ENCODE measurements around the gene BCAS2.
"Not testable (repeated sequence)": the region's sequence is repeated elsewhere in the genome, so short reads cannot be mapped to it uniquely, and the experiment has no call there.

BCAS2 gene

GRCh38 chr1:114589122-114589521 is 7.7 kb upstream of the BCAS2 start:
- no peaks in the 10 kb centered on the region for H3K27me3 ChIP-seq (ENCODE audit: insufficient read depth, low read length)
- H3K4me3 ChIP-seq (ENCODE audit: low read length) = no peak overlapping the region
- no peaks in the 10 kb centered on the region for H3K9me3 ChIP-seq (ENCODE audit: insufficient read depth, low read depth, low read length)

GRCh38 chr1:114588196-114588689 is 6.8 kb upstream of the BCAS2 start:
- no peaks in the 10 kb centered on the region for H3K27me3 ChIP-seq (ENCODE audit: insufficient read depth, low read length)
- H3K4me1 ChIP-seq (ENCODE audit: insufficient read depth, low read length) = no peaks in the 10 kb centered on the region
- no peak overlapping the region for H3K27ac ChIP-seq (ENCODE audit: low read length)
- no peak overlapping the region for H3K9ac ChIP-seq (ENCODE audit: low read depth, low read length)
- H3K9me3 ChIP-seq (ENCODE audit: insufficient read depth, low read depth, low read length) = no peaks in the 10 kb centered on the region
- no peak overlapping the region for H3K4me3 ChIP-seq (ENCODE audit: low read length)
- no peaks in the 10 kb centered on the region for H3K36me3 ChIP-seq (ENCODE audit: insufficient read depth, low read depth, low read length)

More at GRCh38 chr1:114589122-114589521, 7.7 kb upstream of the BCAS2 start:
- no peaks in the 10 kb centered on the region for H3K4me1 ChIP-seq (ENCODE audit: insufficient read depth, low read length)
- no peaks in the 10 kb centered on the region for H3K36me3 ChIP-seq (ENCODE audit: insufficient read depth, low read depth, low read length)
- H3K9ac ChIP-seq (ENCODE audit: low read depth, low read length) = no peak overlapping the region
- no peak overlapping the region for H3K27ac ChIP-seq (ENCODE audit: low read length)

GRCh38 chr1:114587203-114587991 is 6.0 kb upstream of the BCAS2 start:
- Histone ChIP-seq H3K9ac (ENCODE audit: low read depth, low read length) (no peak overlapping the region), H3K27me3 (ENCODE audit: insufficient read depth, low read length) (no peaks in the 10 kb centered on the region), H3K27ac (ENCODE audit: low read length) (no peak overlapping the region)

GRCh38 chr1:114586513-114587047 is 5.2 kb upstream of the BCAS2 start:
- no peaks in the 10 kb centered on the region for H3K4me1 ChIP-seq (ENCODE audit: insufficient read depth, low read length)
- H3K4me3 ChIP-seq (ENCODE audit: low read length) = no peak overlapping the region

More at GRCh38 chr1:114587203-114587991, 6.0 kb upstream of the BCAS2 start:
- no peaks in the 10 kb centered on the region for H3K36me3 ChIP-seq (ENCODE audit: insufficient read depth, low read depth, low read length)
- H3K9me3 ChIP-seq (ENCODE audit: insufficient read depth, low read depth, low read length) = no peaks in the 10 kb centered on the region
- no peak overlapping the region for H3K4me3 ChIP-seq (ENCODE audit: low read length)
- H3K4me1 ChIP-seq (ENCODE audit: insufficient read depth, low read length) = no peaks in the 10 kb centered on the region

GRCh38 chr1:114585231-114585630 is 3.8 kb upstream of the BCAS2 start:
- no peaks in the 10 kb centered on the region for H3K4me1 ChIP-seq (ENCODE audit: insufficient read depth, low read length)
- peaks cover 2% of the 10 kb centered on the region; the same call in 1 of the 2 replicates for H3K36me3 ChIP-seq (ENCODE audit: insufficient read depth, low read depth, low read length)
- H3K4me3 ChIP-seq (ENCODE audit: low read length) = no peak overlapping the region
- H3K27me3 ChIP-seq (ENCODE audit: insufficient read depth, low read length) = no peaks in the 10 kb centered on the region
- no peak overlapping the region for H3K9ac ChIP-seq (ENCODE audit: low read depth, low read length)
- no peaks in the 10 kb centered on the region for H3K9me3 ChIP-seq (ENCODE audit: insufficient read depth, low read depth, low read length)
- H3K27ac ChIP-seq (ENCODE audit: low read length) = no peak overlapping the region

More at GRCh38 chr1:114586513-114587047, 5.2 kb upstream of the BCAS2 start:
- no peak overlapping the region for H3K27ac ChIP-seq (ENCODE audit: low read length)
- no peaks in the 10 kb centered on the region for H3K9me3 ChIP-seq (ENCODE audit: insufficient read depth, low read depth, low read length)
- no peak overlapping the region for H3K9ac ChIP-seq (ENCODE audit: low read depth, low read length)
- H3K27me3 ChIP-seq (ENCODE audit: insufficient read depth, low read length) = no peaks in the 10 kb centered on the region
- H3K36me3 ChIP-seq (ENCODE audit: insufficient read depth, low read depth, low read length) = no peaks in the 10 kb centered on the region

GRCh38 chr1:114574365-114574764 is 7.0 kb downstream of the BCAS2 start:
- no peaks in the 10 kb centered on the region for H3K9me3 ChIP-seq (ENCODE audit: insufficient read depth, low read depth, low read length)
- H3K4me3 ChIP-seq (ENCODE audit: low read length) = no peak overlapping the region
- H3K9ac ChIP-seq (ENCODE audit: low read depth, low read length) = no peak overlapping the region
- H3K36me3 ChIP-seq (ENCODE audit: insufficient read depth, low read depth, low read length) = peaks cover 90% of the 10 kb centered on the region
- no peak overlapping the region for H3K27ac ChIP-seq (ENCODE audit: low read length)
- no peaks in the 10 kb centered on the region for H3K4me1 ChIP-seq (ENCODE audit: insufficient read depth, low read length)
- H3K27me3 ChIP-seq (ENCODE audit: insufficient read depth, low read length) = no peaks in the 10 kb centered on the region

GRCh38 chr1:114564141-114564540 is 17.3 kb downstream of the BCAS2 start:
- Histone ChIP-seq H3K36me3 (ENCODE audit: insufficient read depth, low read depth, low read length) (peaks cover 46% of the 10 kb centered on the region), H3K4me1 (ENCODE audit: insufficient read depth, low read length) (no peaks in the 10 kb centered on the region), H3K27ac (ENCODE audit: low read length) (no peak overlapping the region), H3K4me3 (ENCODE audit: low read length) (no peak overlapping the region), H3K27me3 (ENCODE audit: insufficient read depth, low read length) (no peaks in the 10 kb centered on the region), H3K9ac (ENCODE audit: low read depth, low read length) (no peak overlapping the region), H3K9me3 (ENCODE audit: insufficient read depth, low read depth, low read length) (peaks cover 5% of the 10 kb centered on the region; the same call in 1 of the 2 replicates)

GRCh38 chr1:114562978-114563510 is 18.4 kb downstream of the BCAS2 start:
- peaks cover 35% of the 10 kb centered on the region for H3K36me3 ChIP-seq (ENCODE audit: insufficient read depth, low read depth, low read length)
- not testable (repeated sequence) for H3K9me3 ChIP-seq (ENCODE audit: insufficient read depth, low read depth, low read length); H3K27me3 ChIP-seq (ENCODE audit: insufficient read depth, low read length); H3K4me3 ChIP-seq (ENCODE audit: low read length); H3K4me1 ChIP-seq (ENCODE audit: insufficient read depth, low read length); H3K9ac ChIP-seq (ENCODE audit: low read depth, low read length); H3K27ac ChIP-seq (ENCODE audit: low read length)

GRCh38 chr1:114561333-114561732 is 20.1 kb downstream of the BCAS2 start:
- no peaks in the 10 kb centered on the region for H3K4me1 ChIP-seq (ENCODE audit: insufficient read depth, low read length)
- H3K36me3 ChIP-seq (ENCODE audit: insufficient read depth, low read depth, low read length) = peaks cover 18% of the 10 kb centered on the region
- H3K9me3 ChIP-seq (ENCODE audit: insufficient read depth, low read depth, low read length) = peaks cover 5% of the 10 kb centered on the region; the same call in 1 of the 2 replicates
- no peaks in the 10 kb centered on the region for H3K27me3 ChIP-seq (ENCODE audit: insufficient read depth, low read length)
- no peak overlapping the region for H3K4me3 ChIP-seq (ENCODE audit: low read length)
- no peak overlapping the region for H3K9ac ChIP-seq (ENCODE audit: low read depth, low read length)
- H3K27ac ChIP-seq (ENCODE audit: low read length) = no peak overlapping the region

GRCh38 chr1:114559356-114559755 is 22.1 kb downstream of the BCAS2 start:
- Histone ChIP-seq H3K4me1 (ENCODE audit: insufficient read depth, low read length) (no peaks in the 10 kb centered on the region), H3K4me3 (ENCODE audit: low read length) (no peak overlapping the region), H3K36me3 (ENCODE audit: insufficient read depth, low read depth, low read length) (no peaks in the 10 kb centered on the region), H3K27me3 (ENCODE audit: insufficient read depth, low read length) (no peaks in the 10 kb centered on the region), H3K27ac (ENCODE audit: low read length) (no peak overlapping the region), H3K9me3 (ENCODE audit: insufficient read depth, low read depth, low read length) (peaks cover 5% of the 10 kb centered on the region; the same call in 1 of the 2 replicates), H3K9ac (ENCODE audit: low read depth, low read length) (no peak overlapping the region)

GRCh38 chr1:114558544-114558943 is 22.9 kb downstream of the BCAS2 start:
- Histone ChIP-seq H3K36me3 (ENCODE audit: insufficient read depth, low read depth, low read length) (no peaks in the 10 kb centered on the region), H3K9ac (ENCODE audit: low read depth, low read length) (no peak overlapping the region), H3K4me3 (ENCODE audit: low read length) (no peak overlapping the region), H3K27ac (ENCODE audit: low read length) (no peak overlapping the region), H3K27me3 (ENCODE audit: insufficient read depth, low read length) (no peaks in the 10 kb centered on the region), H3K4me1 (ENCODE audit: insufficient read depth, low read length) (no peaks in the 10 kb centered on the region), H3K9me3 (ENCODE audit: insufficient read depth, low read depth, low read length) (peaks cover 5% of the 10 kb centered on the region; the same call in 1 of the 2 replicates)

- no peaks in the 10 kb centered on the region for H3K36me3 ChIP-seq (ENCODE audit: insufficient read depth, low read depth, low read length)
- no peak overlapping the region for H3K9ac ChIP-seq (ENCODE audit: low read depth, low read length)
- no peaks in the 10 kb centered on the region for H3K27me3 ChIP-seq (ENCODE audit: insufficient read depth, low read length)
- H3K4me3 ChIP-seq (ENCODE audit: low read length) = no peak overlapping the region
- no peaks in the 10 kb centered on the region for H3K4me1 ChIP-seq (ENCODE audit: insufficient read depth, low read length)
- no peaks in the 10 kb centered on the region for H3K9me3 ChIP-seq (ENCODE audit: insufficient read depth, low read depth, low read length)
- no peak overlapping the region for H3K27ac ChIP-seq (ENCODE audit: low read length)
These were observed 26.8 kb downstream of the BCAS2 start for GRCh38 chr1:114554577-114554976.

Measured in iPS-20b (cell line).